Measurements from ENCODE around the gene MRM2.

DNA sequence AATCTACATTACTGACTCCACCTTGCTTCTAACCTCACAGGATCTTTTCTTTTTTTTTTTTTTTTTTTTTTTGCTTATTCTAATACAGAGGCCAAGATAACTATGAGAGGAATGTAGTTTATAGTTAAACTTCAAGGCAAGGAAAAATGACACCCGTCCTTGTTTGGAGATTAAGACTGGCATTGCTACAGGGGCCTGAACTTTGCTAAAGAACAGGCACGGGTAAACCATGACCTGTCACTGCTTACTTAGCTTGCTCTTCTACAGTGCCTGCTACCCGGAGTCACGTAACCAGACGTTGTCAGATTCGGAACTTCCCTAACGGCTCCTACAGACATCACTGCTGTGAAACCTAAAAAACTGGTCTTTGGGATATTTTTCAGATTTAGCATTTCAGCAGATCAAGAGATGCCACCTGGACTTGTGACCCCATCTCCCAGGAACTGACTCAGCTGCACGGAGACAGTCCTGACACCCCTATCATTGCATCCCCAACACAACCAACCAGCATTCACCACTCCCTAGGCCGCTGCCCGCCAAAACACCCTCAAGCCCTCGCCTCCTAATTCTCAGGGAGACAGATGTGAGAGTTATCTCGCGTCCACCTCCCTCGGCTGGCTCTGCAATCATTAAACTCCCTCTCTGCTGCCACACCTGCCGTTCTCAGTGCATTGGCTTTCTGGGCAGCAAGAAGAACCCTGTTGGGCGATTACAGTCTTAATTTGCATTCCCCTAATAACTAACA lies 36.8 kb downstream of the MRM2 start:
- TF ChIP-seq, protein P1, sequence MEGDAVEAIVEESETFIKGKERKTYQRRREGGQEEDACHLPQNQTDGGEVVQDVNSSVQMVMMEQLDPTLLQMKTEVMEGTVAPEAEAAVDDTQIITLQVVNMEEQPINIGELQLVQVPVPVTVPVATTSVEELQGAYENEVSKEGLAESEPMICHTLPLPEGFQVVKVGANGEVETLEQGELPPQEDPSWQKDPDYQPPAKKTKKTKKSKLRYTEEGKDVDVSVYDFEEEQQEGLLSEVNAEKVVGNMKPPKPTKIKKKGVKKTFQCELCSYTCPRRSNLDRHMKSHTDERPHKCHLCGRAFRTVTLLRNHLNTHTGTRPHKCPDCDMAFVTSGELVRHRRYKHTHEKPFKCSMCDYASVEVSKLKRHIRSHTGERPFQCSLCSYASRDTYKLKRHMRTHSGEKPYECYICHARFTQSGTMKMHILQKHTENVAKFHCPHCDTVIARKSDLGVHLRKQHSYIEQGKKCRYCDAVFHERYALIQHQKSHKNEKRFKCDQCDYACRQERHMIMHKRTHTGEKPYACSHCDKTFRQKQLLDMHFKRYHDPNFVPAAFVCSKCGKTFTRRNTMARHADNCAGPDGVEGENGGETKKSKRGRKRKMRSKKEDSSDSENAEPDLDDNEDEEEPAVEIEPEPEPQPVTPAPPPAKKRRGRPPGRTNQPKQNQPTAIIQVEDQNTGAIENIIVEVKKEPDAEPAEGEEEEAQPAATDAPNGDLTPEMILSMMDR (IDR thresholded peaks at IDR 0.05 in 2 of 3, conservative IDR thresholded peaks at IDR 0.05 in 1 of 3; ENCODE audit: borderline replicate concordance in 1 of 3, insufficient read depth in 1 of 3, low read depth in 2 of 3, low read length in 2 of 3) = no peak
- TF ChIP-seq SIN3A (IDR thresholded peaks at IDR 0.05; ENCODE audit: low read depth) = no peak
- TF ChIP-seq, protein P2, sequence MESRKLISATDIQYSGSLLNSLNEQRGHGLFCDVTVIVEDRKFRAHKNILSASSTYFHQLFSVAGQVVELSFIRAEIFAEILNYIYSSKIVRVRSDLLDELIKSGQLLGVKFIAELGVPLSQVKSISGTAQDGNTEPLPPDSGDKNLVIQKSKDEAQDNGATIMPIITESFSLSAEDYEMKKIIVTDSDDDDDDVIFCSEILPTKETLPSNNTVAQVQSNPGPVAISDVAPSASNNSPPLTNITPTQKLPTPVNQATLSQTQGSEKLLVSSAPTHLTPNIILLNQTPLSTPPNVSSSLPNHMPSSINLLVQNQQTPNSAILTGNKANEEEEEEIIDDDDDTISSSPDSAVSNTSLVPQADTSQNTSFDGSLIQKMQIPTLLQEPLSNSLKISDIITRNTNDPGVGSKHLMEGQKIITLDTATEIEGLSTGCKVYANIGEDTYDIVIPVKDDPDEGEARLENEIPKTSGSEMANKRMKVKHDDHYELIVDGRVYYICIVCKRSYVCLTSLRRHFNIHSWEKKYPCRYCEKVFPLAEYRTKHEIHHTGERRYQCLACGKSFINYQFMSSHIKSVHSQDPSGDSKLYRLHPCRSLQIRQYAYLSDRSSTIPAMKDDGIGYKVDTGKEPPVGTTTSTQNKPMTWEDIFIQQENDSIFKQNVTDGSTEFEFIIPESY (IDR thresholded peaks at IDR 0.05; ENCODE audit: extremely low read depth, insufficient replicate concordance, low read length) = no peak
- no peak for TF ChIP-seq YY1 (IDR thresholded peaks at IDR 0.05; ENCODE audit: extremely low read depth, insufficient replicate concordance, low read depth, low read length)
- no peak for TF ChIP-seq EZH2 (IDR thresholded peaks at IDR 0.05)
- TF ChIP-seq SP1 (IDR thresholded peaks at IDR 0.05; ENCODE audit: low read depth) = no peak

Data from HCT116 (cell line).